ENCODE data around the gene PCDHGB1. TPM values are rescaled to one million over a fixed set of nuclear protein-coding genes. Genes with fewer than 3 reads are reported as not detected.
"Not testable (repeated sequence)": the region's sequence is repeated elsewhere in the genome, so short reads cannot be mapped to it uniquely, and the experiment has no call there.

PCDHGB1 gene
- total and polyA plus RNA-seq, 5 experiments from 2014 or later, result 0.19 TPM; not detected in 4

GRCh38 chr5:141389153-141390042 lies 39.5 kb downstream of the PCDHGB1 start:
- POLR2A ChIA-PET, result no interaction called here
- Mint-ChIP-seq H3K4me3 (peak overlapping the region in 3 of 10 donors; percentile 29 to 71 (median 49)), H3K36me3 (peaks cover 23 to 57% (median 39%) of the 10 kb centered on the region in 3 donors), H3K27ac (no peak overlapping the region), H3K4me1 (peaks cover 0 to 2% (median 1%) of the 10 kb centered on the region in 4 donors), H3K27me3 (peaks cover 44 to 92% (median 74%) of the 10 kb centered on the region in 5 donors), H3K9me3 (peaks cover 14 to 87% (median 51%) of the 10 kb centered on the region in 9 donors)
- DNase-seq (no peak), ATAC-seq (no peak)

- Mint-ChIP-seq H3K4me3 (peak within 1 kb of the TSS in 1 of 10 donors; percentile 52), H3K27ac (peak within 1 kb of the TSS in 1 of 10 donors; percentile 67), H3K36me3 (peaks cover 21 to 51% (median 35%) of the 10 kb centered on the region in 3 donors), H3K4me1 (peaks cover 0 to 2% (median 0%) of the 10 kb centered on the region in 4 donors), H3K9me3 (peaks cover 0 to 83% (median 38%) of the 10 kb centered on the region in 9 donors), H3K27me3 (peaks cover 41 to 87% (median 68%) of the 10 kb centered on the region in 5 donors)
- no peak for DNase-seq
- POLR2A ChIA-PET, result interaction anchor here (0.6 kb wide), 1 partner anchor 497 kb away, joined by 5 read pairs; no protein-coding TSS in a partner anchor
- no peak for ATAC-seq
Measured at GRCh38 chr5:141392429-141393198, 42.7 kb downstream of the PCDHGB1 start, which contains the start of gene PCDHGA8. TSS of gene PCDHGA8 (plus strand) at chr5:141392633. CDS start at chr5:141392814, 181 bp downstream.

GRCh38 chr5:141393267-141393666 lies 43.4 kb downstream of the PCDHGB1 start:
- POLR2A ChIA-PET, result interaction anchor here (0.6 kb wide), 1 partner anchor 496 kb away, joined by 5 read pairs; no protein-coding TSS in a partner anchor
- Mint-ChIP-seq H3K27me3 (peaks cover 39 to 84% (median 66%) of the 10 kb centered on the region in 5 donors), H3K4me1 (peaks cover 0 to 2% (median 0%) of the 10 kb centered on the region in 4 donors), H3K4me3 (no peak overlapping the region), H3K27ac (no peak overlapping the region), H3K9me3 (peaks cover 0 to 80% (median 38%) of the 10 kb centered on the region in 9 donors), H3K36me3 (peaks cover 20 to 50% (median 35%) of the 10 kb centered on the region in 3 donors)
- ATAC-seq, result no peak
- DNase-seq, result no peak

GRCh38 chr5:141394401-141395187 lies 44.7 kb downstream of the PCDHGB1 start:
- ATAC-seq, H3K4me3 Mint-ChIP-seq, H3K4me1 Mint-ChIP-seq, DNase-seq, POLR2A ChIA-PET: not testable (repeated sequence)
- Mint-ChIP-seq H3K27me3 (peaks cover 40 to 83% (median 67%) of the 10 kb centered on the region in 5 donors), H3K36me3 (peaks cover 19 to 49% (median 37%) of the 10 kb centered on the region in 3 donors), H3K9me3 (peaks cover 0 to 77% (median 37%) of the 10 kb centered on the region in 9 donors), H3K27ac (peak overlapping the region in 1 of 10 donors; percentile 24)

DNA sequence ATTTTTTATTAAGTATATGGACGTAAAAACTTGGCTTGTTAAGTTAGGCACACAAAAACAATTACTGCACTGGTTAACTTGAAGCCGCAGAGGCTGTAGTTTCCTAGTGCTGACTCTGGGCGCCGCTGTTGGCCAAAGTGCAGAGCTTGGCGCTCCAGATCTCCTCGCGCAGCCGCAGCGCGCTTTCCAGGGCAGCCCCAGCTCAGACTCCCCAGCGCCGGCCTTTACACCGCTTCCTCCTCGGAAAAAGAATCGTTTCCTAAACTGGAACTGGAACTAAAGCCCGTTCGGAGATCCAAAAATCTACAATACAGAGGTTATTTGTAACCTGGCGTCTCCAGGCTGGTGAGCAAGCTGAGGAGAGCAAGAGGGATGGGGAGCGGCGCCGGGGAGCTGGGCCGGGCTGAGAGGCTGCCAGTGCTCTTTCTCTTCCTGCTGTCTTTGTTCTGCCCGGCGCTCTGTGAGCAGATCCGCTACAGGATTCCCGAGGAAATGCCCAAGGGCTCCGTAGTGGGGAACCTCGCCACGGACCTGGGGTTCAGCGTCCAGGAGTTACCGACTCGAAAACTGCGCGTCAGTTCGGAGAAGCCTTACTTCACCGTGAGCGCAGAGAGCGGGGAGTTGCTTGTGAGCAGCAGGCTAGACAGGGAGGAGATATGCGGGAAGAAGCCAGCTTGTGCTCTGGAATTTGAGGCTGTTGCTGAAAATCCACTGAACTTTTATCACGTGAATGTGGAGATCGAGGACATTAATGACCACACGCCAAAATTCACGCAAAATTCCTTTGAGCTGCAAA lies 48.1 kb downstream of the PCDHGB1 start, which contains the start of gene PCDHGB5:
PCDHGB5 (plus strand) TSS at position 192 of the 796 bp plus-strand sequence; CDS start at position 373, 181 bp downstream.
- POLR2A ChIA-PET, result not testable (repeated sequence)
- Mint-ChIP-seq H3K27ac (peak within 1 kb of the TSS in 1 of 10 donors; percentile 79), H3K27me3 (peaks cover 38 to 80% (median 58%) of the 10 kb centered on the region in 5 donors)

DNA sequence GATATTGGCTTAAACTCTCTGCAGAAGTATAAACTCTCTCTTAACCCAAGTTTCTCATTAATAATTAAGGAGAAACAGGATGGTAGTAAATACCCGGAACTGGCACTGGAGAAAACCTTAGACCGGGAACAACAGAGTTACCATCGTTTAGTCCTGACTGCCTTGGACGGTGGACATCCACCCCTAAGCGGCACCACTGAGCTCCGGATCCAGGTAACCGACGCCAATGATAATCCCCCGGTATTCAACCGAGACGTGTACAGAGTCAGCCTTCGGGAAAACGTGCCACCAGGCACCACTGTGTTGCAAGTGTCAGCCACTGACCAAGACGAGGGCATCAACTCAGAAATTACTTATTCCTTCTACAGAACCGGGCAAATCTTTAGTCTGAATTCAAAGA lies 48.7 kb downstream of the PCDHGB1 start:
- peaks cover 40 to 80% (median 61%) of the 10 kb centered on the region in 5 donors for H3K27me3 Mint-ChIP-seq
- H3K36me3 Mint-ChIP-seq, result peaks cover 18 to 48% (median 26%) of the 10 kb centered on the region in 3 donors
- H3K4me1 Mint-ChIP-seq, result no peaks in the 10 kb centered on the region
- DNase-seq, result no peak
- H3K4me3 Mint-ChIP-seq, result no peak overlapping the region
- ATAC-seq, result no peak
- peaks cover 0 to 71% (median 29%) of the 10 kb centered on the region in 9 donors for H3K9me3 Mint-ChIP-seq
- POLR2A ChIA-PET, result no interaction called here
- peak overlapping the region in 1 of 10 donors; percentile 79 for H3K27ac Mint-ChIP-seq

More for the DNA sequence above, 48.1 kb downstream of the PCDHGB1 start, which contains the start of gene PCDHGB5:
- Mint-ChIP-seq H3K9me3 (peaks cover 0 to 71% (median 31%) of the 10 kb centered on the region in 9 donors), H3K36me3 (peaks cover 19 to 49% (median 29%) of the 10 kb centered on the region in 3 donors), H3K4me3 (peak within 1 kb of the TSS; percentile 38 to 67 (median 57))
- peak; percentile 84 to 85 for ATAC-seq
- H3K4me1 Mint-ChIP-seq, result not testable (repeated sequence)
- DNase-seq, result peak in 4 of 10 donors; percentile 18 to 50 (median 34)

- H3K4me1 Mint-ChIP-seq, result no peaks in the 10 kb centered on the region
- H3K27me3 Mint-ChIP-seq, result peaks cover 42 to 80% (median 63%) of the 10 kb centered on the region in 5 donors
- H3K9me3 Mint-ChIP-seq, result peaks cover 0 to 72% (median 26%) of the 10 kb centered on the region in 9 donors
- H3K4me3 Mint-ChIP-seq, result peak overlapping the region in 3 of 10 donors; percentile 7 to 36 (median 17)
- H3K36me3 Mint-ChIP-seq, result peaks cover 14 to 50% (median 29%) of the 10 kb centered on the region in 3 donors
- no peak for ATAC-seq
- POLR2A ChIA-PET, result no interaction called here
- peak overlapping the region in 2 of 10 donors; percentile 21 to 33 for H3K27ac Mint-ChIP-seq
- no peak for DNase-seq
Measured at GRCh38 chr5:141399555-141400258, 49.8 kb downstream of the PCDHGB1 start.

Other genes starting within 250 kb of the PCDHGB1 start
Only the 30 nearest of the 37 such genes appear.
- gene PCDHB9, start 162.9 kb upstream of the PCDHGB1 start, total RNA-seq, result not detected
- gene PCDHB9, start 162.9 kb upstream of the PCDHGB1 start, polyA plus RNA-seq, result not detected
- not detected for gene PCDHB10, start 157.7 kb upstream of the PCDHGB1 start, total RNA-seq
- not detected for gene PCDHB10, start 157.7 kb upstream of the PCDHGB1 start, polyA plus RNA-seq
- gene PCDHB11, start 150.5 kb upstream of the PCDHGB1 start, total RNA-seq, result not detected
- not detected for gene PCDHB11, start 150.5 kb upstream of the PCDHGB1 start, polyA plus RNA-seq
- not detected for gene PCDHB12, start 141.4 kb upstream of the PCDHGB1 start, total RNA-seq
- not detected for gene PCDHB12, start 141.4 kb upstream of the PCDHGB1 start, polyA plus RNA-seq
- gene PCDHB13, start 136.2 kb upstream of the PCDHGB1 start, total RNA-seq, result not detected
- not detected for gene PCDHB13, start 136.2 kb upstream of the PCDHGB1 start, polyA plus RNA-seq
- gene PCDHB14, start 126.8 kb upstream of the PCDHGB1 start, total RNA-seq, result not detected
- not detected for gene PCDHB14, start 126.8 kb upstream of the PCDHGB1 start, polyA plus RNA-seq
- not detected for gene PCDHB15, start 104.7 kb upstream of the PCDHGB1 start, total RNA-seq
- not detected for gene PCDHB15, start 104.7 kb upstream of the PCDHGB1 start, polyA plus RNA-seq
- 1 to 10 TPM; 2.1 to 2.5 TPM for gene SLC25A2, start 46.0 kb upstream of the PCDHGB1 start, total RNA-seq
- gene SLC25A2, start 46.0 kb upstream of the PCDHGB1 start, polyA plus RNA-seq, result not detected
- gene TAF7, start 29.3 kb upstream of the PCDHGB1 start, total RNA-seq, result 100 to 1,000 TPM; 139 to 141 TPM
- gene TAF7, start 29.3 kb upstream of the PCDHGB1 start, polyA plus RNA-seq, result 100 to 1,000 TPM; 206 to 230 (median 230) TPM
- under 1 TPM; 0.38 to 0.52 TPM for gene PCDHGA1, start 19.6 kb upstream of the PCDHGB1 start, total RNA-seq
- not detected for gene PCDHGA1, start 19.6 kb upstream of the PCDHGB1 start, polyA plus RNA-seq
- gene PCDHGA2, start 11.3 kb upstream of the PCDHGB1 start, total RNA-seq, result under 1 TPM; 0.16 to 0.18 TPM
- gene PCDHGA2, start 11.3 kb upstream of the PCDHGB1 start, polyA plus RNA-seq, result not detected
- gene PCDHGA3, start 6.3 kb upstream of the PCDHGB1 start, total RNA-seq, result not detected
- gene PCDHGA3, start 6.3 kb upstream of the PCDHGB1 start, polyA plus RNA-seq, result under 1 TPM in 1 of 3 donors, not detected in 2; 0.06 TPM
- gene PCDHGA4, start 4.9 kb downstream of the PCDHGB1 start, total RNA-seq, result under 1 TPM; 0.11 to 0.34 TPM
- gene PCDHGA4, start 4.9 kb downstream of the PCDHGB1 start, polyA plus RNA-seq, result not detected
- gene PCDHGB2, start 9.9 kb downstream of the PCDHGB1 start, total RNA-seq, result under 1 TPM; 0.47 to 0.81 TPM
- gene PCDHGB2, start 9.9 kb downstream of the PCDHGB1 start, polyA plus RNA-seq, result under 1 TPM in 1 of 3 donors, not detected in 2; 0.06 TPM
- gene PCDHGA5, start 14.1 kb downstream of the PCDHGB1 start, total RNA-seq, result under 1 TPM; 0.13 to 0.30 TPM
- gene PCDHGA5, start 14.1 kb downstream of the PCDHGB1 start, polyA plus RNA-seq, result not detected
- under 1 TPM; 0.55 to 0.71 TPM for gene PCDHGB3, start 20.1 kb downstream of the PCDHGB1 start, total RNA-seq
- under 1 TPM in 2 of 3 donors, not detected in 1; 0.10 to 0.22 TPM for gene PCDHGB3, start 20.1 kb downstream of the PCDHGB1 start, polyA plus RNA-seq
- under 1 TPM; 0.60 to 0.68 TPM for gene PCDHGA6, start 23.8 kb downstream of the PCDHGB1 start, total RNA-seq
- under 1 TPM in 1 of 3 donors, not detected in 2; 0.05 TPM for gene PCDHGA6, start 23.8 kb downstream of the PCDHGB1 start, polyA plus RNA-seq
- under 1 TPM; 0.33 to 0.42 TPM for gene PCDHGA7, start 32.6 kb downstream of the PCDHGB1 start, total RNA-seq
- gene PCDHGA7, start 32.6 kb downstream of the PCDHGB1 start, polyA plus RNA-seq, result not detected
- gene PCDHGB4, start 37.6 kb downstream of the PCDHGB1 start, total RNA-seq, result under 1 TPM; 0.13 to 0.25 TPM
- gene PCDHGB4, start 37.6 kb downstream of the PCDHGB1 start, polyA plus RNA-seq, result under 1 TPM in 1 of 3 donors, not detected in 2; 0.23 TPM
- under 1 TPM; 0.16 to 0.22 TPM for gene PCDHGA8, start 42.5 kb downstream of the PCDHGB1 start, total RNA-seq
- not detected for gene PCDHGA8, start 42.5 kb downstream of the PCDHGB1 start, polyA plus RNA-seq
- gene PCDHGB5, start 47.8 kb downstream of the PCDHGB1 start, total RNA-seq, result under 1 TPM; 0.33 to 0.47 TPM
- under 1 TPM; 0.24 to 0.42 (median 0.24) TPM for gene PCDHGB5, start 47.8 kb downstream of the PCDHGB1 start, polyA plus RNA-seq
- gene PCDHGA9, start 52.7 kb downstream of the PCDHGB1 start, total RNA-seq, result under 1 TPM; 0.13 to 0.19 TPM
- gene PCDHGA9, start 52.7 kb downstream of the PCDHGB1 start, polyA plus RNA-seq, result under 1 TPM in 1 of 3 donors, not detected in 2; 0.14 TPM
- under 1 TPM; 0.21 to 0.30 TPM for gene PCDHGB6, start 57.9 kb downstream of the PCDHGB1 start, total RNA-seq
- under 1 TPM in 1 of 3 donors, not detected in 2; 0.13 TPM for gene PCDHGB6, start 57.9 kb downstream of the PCDHGB1 start, polyA plus RNA-seq
- gene PCDHGA10, start 62.9 kb downstream of the PCDHGB1 start, total RNA-seq, result under 1 TPM; 0.31 to 0.41 TPM
- not detected for gene PCDHGA10, start 62.9 kb downstream of the PCDHGB1 start, polyA plus RNA-seq
- gene PCDHGB7, start 67.6 kb downstream of the PCDHGB1 start, total RNA-seq, result under 1 TPM; 0.16 to 0.25 TPM
- not detected for gene PCDHGB7, start 67.6 kb downstream of the PCDHGB1 start, polyA plus RNA-seq
- under 1 TPM; 0.10 to 0.36 TPM for gene PCDHGA11, start 71.0 kb downstream of the PCDHGB1 start, total RNA-seq
- gene PCDHGA11, start 71.0 kb downstream of the PCDHGB1 start, polyA plus RNA-seq, result not detected
- gene PCDHGA12, start 80.4 kb downstream of the PCDHGB1 start, total RNA-seq, result under 1 TPM in 1 of 2 experiments, not detected in 1; 0.22 TPM
- under 1 TPM in 2 of 3 donors, not detected in 1; 0.06 to 0.07 TPM for gene PCDHGA12, start 80.4 kb downstream of the PCDHGB1 start, polyA plus RNA-seq
- not detected for gene PCDHGC3, start 125.9 kb downstream of the PCDHGB1 start, total RNA-seq
- gene PCDHGC3, start 125.9 kb downstream of the PCDHGB1 start, polyA plus RNA-seq, result under 1 TPM in 2 of 3 donors, not detected in 1; 0.18 to 0.25 TPM
- not detected for gene PCDHGC4, start 134.9 kb downstream of the PCDHGB1 start, total RNA-seq
- not detected for gene PCDHGC4, start 134.9 kb downstream of the PCDHGB1 start, polyA plus RNA-seq
- gene PCDHGC5, start 139.0 kb downstream of the PCDHGB1 start, total RNA-seq, result not detected
- not detected for gene PCDHGC5, start 139.0 kb downstream of the PCDHGB1 start, polyA plus RNA-seq